GM18499 (cell line): ENCODE data around the gene PPP6R3.
"Not testable (repeated sequence)": the region's sequence is repeated elsewhere in the genome, so short reads cannot be mapped to it uniquely, and the experiment has no call there.

Source experiments
- ATAC-seq: cut with Tn5 transposase; IDR thresholded peaks from one replicate; pipeline ENCODE4 v1.9.1; 2021; ENCODE audit warnings: moderate number of reproducible peaks; ENCODE audit not compliant: insufficient read depth, unreplicated experiment

PPP6R3 gene

GRCh38 chr11:68584991-68585524 lies 124.5 kb downstream of the PPP6R3 start:
- no peak for ATAC-seq

GRCh38 chr11:68589547-68590216 lies 129.1 kb downstream of the PPP6R3 start:
- no peak for ATAC-seq

- ATAC-seq: no peak
Observed at GRCh38 chr11:68591719-68592118, 131.2 kb downstream of the PPP6R3 start.

- no peak for ATAC-seq
Observed at GRCh38 chr11:68593441-68593840, 132.9 kb downstream of the PPP6R3 start.

- ATAC-seq: no peak
Observed at GRCh38 chr11:68594123-68594522, 133.6 kb downstream of the PPP6R3 start.

GRCh38 chr11:68596231-68596630 lies 135.7 kb downstream of the PPP6R3 start:
- ATAC-seq: no peak

GRCh38 chr11:68598816-68599653 lies 138.5 kb downstream of the PPP6R3 start:
- no peak for ATAC-seq

GRCh38 chr11:68601147-68601546 lies 140.6 kb downstream of the PPP6R3 start:
- ATAC-seq: no peak

GRCh38 chr11:68609761-68610160 lies 149.2 kb downstream of the PPP6R3 start:
- ATAC-seq: no peak

- no peak for ATAC-seq
Observed at GRCh38 chr11:68610452-68611116, 150.0 kb downstream of the PPP6R3 start.

- no peak for ATAC-seq
Observed at GRCh38 chr11:68615657-68616056, 155.1 kb downstream of the PPP6R3 start.

- no peak for ATAC-seq
Observed at GRCh38 chr11:68617925-68618809, 157.6 kb downstream of the PPP6R3 start.

- no peak for ATAC-seq
Observed at GRCh38 chr11:68621826-68622225, 161.3 kb downstream of the PPP6R3 start.

GRCh38 chr11:68623706-68624105 lies 163.2 kb downstream of the PPP6R3 start:
- not testable (repeated sequence) for ATAC-seq

GRCh38 chr11:68625069-68625468 lies 164.5 kb downstream of the PPP6R3 start:
- ATAC-seq: not testable (repeated sequence)

GRCh38 chr11:68626236-68626635 lies 165.7 kb downstream of the PPP6R3 start:
- not testable (repeated sequence) for ATAC-seq

GRCh38 chr11:68628837-68629236 lies 168.3 kb downstream of the PPP6R3 start:
- ATAC-seq: not testable (repeated sequence)

- ATAC-seq: not testable (repeated sequence)
Observed at GRCh38 chr11:68632375-68632774, 171.8 kb downstream of the PPP6R3 start.

GRCh38 chr11:68632802-68633201 lies 172.2 kb downstream of the PPP6R3 start:
- ATAC-seq: no peak

GRCh38 chr11:68634606-68635005 lies 174.1 kb downstream of the PPP6R3 start:
- ATAC-seq: not testable (repeated sequence)
